T-cell (primary cell): Measurements from ENCODE around the gene RABEP1. TPM values are rescaled to one million over a fixed set of nuclear protein-coding genes. Genes with fewer than 3 reads are reported as not detected.
"Not testable (repeated sequence)": the region's sequence is repeated elsewhere in the genome, so short reads cannot be mapped to it uniquely, and the experiment has no call there.

ENCODE experiments used
- ATAC-seq, 4 experiments: fragments of 200-7000 bp in 3 of 4; fragments of 150-1000 bp in 1 of 4; cut with Tn5 transposase; replicated peaks in 1 of 4; 1 replicate in 3 of 4; 2 replicates in 1 of 4; pipeline ENCODE4 v1.10.0; 2021; ENCODE audit warnings: moderate library complexity in 3 of 4, mild to moderate bottlenecking in 2 of 4, moderate number of reproducible peaks in 1 of 4
- CTCF ChIA-PET, 2 donors: fragments of 300-600 bp; sonication (Branson Sonifier 250); formaldehyde crosslinking; loops; one replicate each; lab custom pipeline; 2022; ENCODE audit warnings: antibody characterized with exemption in 2 of 2; lab: Charles Lee
- POLR2A ChIA-PET, 2 donors: fragments of 300-600 bp; sonication (Branson Sonifier 250); formaldehyde crosslinking; loops; one replicate each; lab custom pipeline; 2022; ENCODE audit warnings: antibody characterized with exemption in 2 of 2; lab: Charles Lee
- DNase-seq, 35 experiments: peaks; one replicate each; pipeline versions ENCODE4 v3.0.0 to v3.0.0-alpha.2; 2013 to 2023
- H3K27ac ChIP-seq: one replicate; pipeline ENCODE4 v1.5.1; 2013; ENCODE audit warnings: low read length
- H3K27me3 ChIP-seq, 2 experiments: replicated peaks in 1 of 2; 1 replicate in 1 of 2; 2 replicates in 1 of 2; pipeline versions ENCODE4 v1.6.1 to v1.7.0; 2013; ENCODE audit warnings: low read length in 1 of 2, mixed read lengths in 1 of 2; ENCODE audit not compliant: control insufficient read depth in 2 of 2, insufficient read depth in 2 of 2; ENCODE audit errors: extremely low read depth in 1 of 2
- H3K36me3 ChIP-seq, 2 donors: 1 replicate in 1 of 2; 2 replicates in 1 of 2; pipeline versions ENCODE4 v1.6.1 to v1.7.0; 2013; ENCODE audit warnings: low read length in 1 of 2; ENCODE audit not compliant: control insufficient read depth in 2 of 2, insufficient read depth in 1 of 2; ENCODE audit errors: extremely low read depth in 1 of 2
- H3K4me1 ChIP-seq, 2 experiments: 1 replicate in 1 of 2; 2 replicates in 1 of 2; pipeline versions ENCODE4 v1.6.1 to v1.7.0; 2013; ENCODE audit warnings: low read length in 2 of 2, mixed read lengths in 1 of 2; ENCODE audit not compliant: insufficient read depth in 2 of 2, control insufficient read depth in 1 of 2; ENCODE audit errors: extremely low read depth in 1 of 2
- H3K4me3 ChIP-seq, 2 donors: 1 replicate in 1 of 2; 2 replicates in 1 of 2; pipeline versions ENCODE4 v1.5.1 to v1.7.0; 2013; ENCODE audit warnings: mild to moderate bottlenecking in 2 of 2, low read length in 1 of 2, moderate library complexity in 1 of 2; ENCODE audit not compliant: control insufficient read depth in 1 of 2; ENCODE audit errors: extremely low read depth in 1 of 2
- H3K9me3 ChIP-seq: 2 replicates; pipeline ENCODE4 v1.7.0; 2013
- H3K27ac Mint-ChIP-seq, 2 donors: one replicate each; pipeline ENCODE4 v1.8.0; 2020 to 2021; ENCODE audit warnings: mild to moderate bottlenecking in 2 of 2, mixed read lengths in 2 of 2
- H3K27me3 Mint-ChIP-seq, 2 donors: one replicate each; pipeline ENCODE4 v1.8.0; 2021 to 2022; ENCODE audit warnings: mixed read lengths in 2 of 2
- H3K36me3 Mint-ChIP-seq: one replicate; pipeline ENCODE4 v1.8.0; 2021; ENCODE audit warnings: mixed read lengths
- H3K4me1 Mint-ChIP-seq, 3 donors: one replicate each; pipeline ENCODE4 v1.8.0; 2020 to 2022; ENCODE audit warnings: mixed read lengths in 3 of 3, mild to moderate bottlenecking in 1 of 3
- H3K4me3 Mint-ChIP-seq, 3 donors: one replicate each; pipeline ENCODE4 v1.8.0; 2020 to 2022; ENCODE audit warnings: mild to moderate bottlenecking in 3 of 3, mixed read lengths in 3 of 3, moderate library complexity in 3 of 3
- H3K9me3 Mint-ChIP-seq, 3 donors: one replicate each; pipeline ENCODE4 v1.8.0; 2020 to 2022; ENCODE audit warnings: mixed read lengths in 3 of 3
- WGBS: methylation state at CpG from one replicate; pipeline ENCODE4 v1.1.5; 2013; ENCODE audit warnings: missing lambda C conversion rate; ENCODE audit not compliant: insufficient coverage; 5-methylcytosine and 5-hydroxymethylcytosine counted together
- total RNA-seq, 35 experiments: library from RNA in 6 of 35; stranded (reverse) in 6 of 35; fragments of 120-200 nt in 1 of 35; gene quantifications; one replicate each; pipeline versions ENCODE4 v1.2.1 to v1.2.4 and lab custom pipeline; 2013 to 2026

Gene RABEP1
- total RNA-seq, 5 donors from 2014 or later (not counting 1 experiment from before 2014, with no cell fraction given): 39.1 to 48.1 (median 47.7) TPM

GRCh38 chr17:5429191-5429887, 147.3 kb downstream of the RABEP1 start:
- peaks cover 29 to 90% of the 10 kb centered on the region in 2 donors for H3K36me3 ChIP-seq
- peaks cover 74% of the 10 kb centered on the region for H3K36me3 Mint-ChIP-seq
- DNase-seq (no peak), ATAC-seq (no peak)
- POLR2A ChIA-PET: no interaction called here
- H3K9me3 ChIP-seq: no peaks in the 10 kb centered on the region
- no peaks in the 10 kb centered on the region for H3K27me3 Mint-ChIP-seq
- H3K27ac Mint-ChIP-seq: peak overlapping the region; percentile 29 to 53
- H3K4me1 ChIP-seq: no peaks in the 10 kb centered on the region
- peaks cover 0 to 6% (median 2%) of the 10 kb centered on the region in 3 donors for H3K4me1 Mint-ChIP-seq
- H3K4me3 Mint-ChIP-seq: no peak overlapping the region
- H3K27ac ChIP-seq: no peak overlapping the region
- H3K4me3 ChIP-seq: no peak overlapping the region
- H3K27me3 ChIP-seq: no peaks in the 10 kb centered on the region
- WGBS: no CpG with 5 or more reads among the region's 3 CpGs
- H3K9me3 Mint-ChIP-seq: no peaks in the 10 kb centered on the region
- CTCF ChIA-PET: no interaction called here

DNA sequence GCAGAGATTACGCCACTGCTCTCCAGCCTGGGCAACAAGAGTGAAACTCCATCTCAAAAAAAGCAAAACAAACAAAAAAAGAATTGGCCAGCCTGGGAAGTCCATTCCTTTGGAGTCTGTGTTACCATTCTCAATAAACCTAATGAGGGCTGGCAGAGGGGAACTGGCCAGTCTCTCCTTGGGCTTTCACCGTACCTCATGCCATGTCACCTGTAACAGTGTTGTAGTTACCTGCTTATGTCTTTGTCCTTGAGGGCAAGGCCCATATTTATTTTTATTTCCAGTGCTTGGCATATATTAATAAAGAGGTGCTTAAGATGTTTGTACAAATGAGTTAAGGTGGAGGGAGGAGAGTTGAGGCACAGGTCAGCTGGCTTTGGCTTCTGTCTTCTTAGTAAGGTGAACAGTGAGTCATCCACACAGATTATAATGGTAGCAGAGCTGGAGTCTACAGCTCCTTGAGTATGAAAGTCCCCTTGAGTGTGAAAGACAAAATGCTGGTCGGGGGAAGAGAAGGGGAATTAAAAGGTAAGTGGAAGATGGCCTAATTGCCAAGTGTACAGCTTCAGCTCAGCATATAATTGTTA, 148.4 kb downstream of the RABEP1 start:
- no peak for ATAC-seq
- Histone ChIP-seq H3K4me3 (no peak overlapping the region), H3K27me3 (no peaks in the 10 kb centered on the region), H3K9me3 (no peaks in the 10 kb centered on the region), H3K4me1 (no peaks in the 10 kb centered on the region), H3K27ac (no peak overlapping the region), H3K36me3 (peaks cover 33 to 89% of the 10 kb centered on the region in 2 donors)
- H3K36me3 Mint-ChIP-seq: peaks cover 68% of the 10 kb centered on the region
- WGBS: no CpG with 5 or more reads among the region's 3 CpGs
- peaks cover 0 to 6% (median 5%) of the 10 kb centered on the region in 3 donors for H3K4me1 Mint-ChIP-seq
- H3K27me3 Mint-ChIP-seq: no peaks in the 10 kb centered on the region
- H3K27ac Mint-ChIP-seq: peak overlapping the region in 1 of 2 donors; percentile 11
- no peak for DNase-seq
- ChIA-PET POLR2A (interaction anchor here in 1 of 2 donors (0.5 kb wide), 1 partner anchor 8 kb away, joined by 3 read pairs; no protein-coding TSS in a partner anchor), CTCF (interaction anchor here in 1 of 2 donors (0.6 kb wide), 1 partner anchor 35 kb away, joined by 3 read pairs; no protein-coding TSS in a partner anchor)
- no peaks in the 10 kb centered on the region for H3K9me3 Mint-ChIP-seq
- no peak overlapping the region for H3K4me3 Mint-ChIP-seq

- CTCF ChIA-PET: interaction anchor here in 1 of 2 donors (0.6 kb wide), 1 partner anchor 34 kb away, joined by 3 read pairs; no protein-coding TSS in a partner anchor
- Mint-ChIP-seq H3K36me3 (peaks cover 65% of the 10 kb centered on the region), H3K27ac (peak overlapping the region; percentile 11 to 16)
- not testable (repeated sequence) for H3K4me3 ChIP-seq, ATAC-seq, H3K4me1 ChIP-seq, DNase-seq, H3K4me1 Mint-ChIP-seq, H3K9me3 Mint-ChIP-seq, H3K27me3 Mint-ChIP-seq, H3K4me3 Mint-ChIP-seq, H3K27ac ChIP-seq, H3K9me3 ChIP-seq, H3K27me3 ChIP-seq
- peaks cover 33 to 87% of the 10 kb centered on the region in 2 donors for H3K36me3 ChIP-seq
- POLR2A ChIA-PET: interaction anchor here in 1 of 2 donors (0.5 kb wide), 1 partner anchor 7 kb away, joined by 3 read pairs; no protein-coding TSS in a partner anchor
- WGBS: no CpG with 5 or more reads among the region's 5 CpGs
These were observed 149.2 kb downstream of the RABEP1 start for GRCh38 chr17:5431234-5431633.

DNA sequence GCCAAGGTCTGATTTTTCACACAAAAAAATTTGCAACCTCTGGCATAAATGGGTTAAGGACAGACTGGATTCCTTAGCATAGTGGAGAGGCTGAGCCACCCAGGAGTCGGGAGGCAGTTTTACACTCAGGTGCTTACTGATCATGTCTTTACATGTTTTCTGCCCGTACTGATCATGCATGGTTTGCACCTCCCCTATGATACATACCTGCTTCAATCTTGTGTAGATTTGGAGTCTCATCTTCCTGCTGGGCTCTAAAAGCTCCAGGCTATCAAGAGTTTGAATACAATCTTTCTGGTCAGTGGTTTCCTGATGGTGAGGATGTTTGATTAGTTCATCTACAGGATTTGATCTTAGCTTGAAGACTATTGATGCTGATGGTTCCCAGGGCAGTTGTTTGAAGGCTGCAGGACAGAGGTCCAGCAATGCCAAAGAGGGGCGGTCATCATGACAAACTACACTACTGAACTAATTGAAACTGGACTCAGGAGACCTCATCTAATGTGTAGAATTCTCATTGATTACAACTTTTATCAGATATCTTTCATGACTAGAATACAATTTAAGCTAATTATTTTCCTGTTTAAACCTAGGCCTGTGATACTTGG, 150.0 kb downstream of the RABEP1 start:
- Histone ChIP-seq H3K4me3 (no peak overlapping the region), H3K27ac (no peak overlapping the region), H3K36me3 (peaks cover 28 to 84% of the 10 kb centered on the region in 2 donors), H3K27me3 (no peaks in the 10 kb centered on the region), H3K9me3 (no peaks in the 10 kb centered on the region), H3K4me1 (peaks cover 0 to 4% of the 10 kb centered on the region in 2 experiments)
- CTCF ChIA-PET: no interaction called here
- no peak overlapping the region for H3K27ac Mint-ChIP-seq
- peaks cover 11 to 18% (median 16%) of the 10 kb centered on the region in 3 donors for H3K4me1 Mint-ChIP-seq
- H3K4me3 Mint-ChIP-seq: no peak overlapping the region
- DNase-seq: no peak
- POLR2A ChIA-PET: no interaction called here
- H3K36me3 Mint-ChIP-seq: peaks cover 68% of the 10 kb centered on the region
- 100% methylated on average over 1 of the region's 3 CpGs for WGBS
- H3K9me3 Mint-ChIP-seq: no peaks in the 10 kb centered on the region
- H3K27me3 Mint-ChIP-seq: no peaks in the 10 kb centered on the region
- no peak for ATAC-seq

DNA sequence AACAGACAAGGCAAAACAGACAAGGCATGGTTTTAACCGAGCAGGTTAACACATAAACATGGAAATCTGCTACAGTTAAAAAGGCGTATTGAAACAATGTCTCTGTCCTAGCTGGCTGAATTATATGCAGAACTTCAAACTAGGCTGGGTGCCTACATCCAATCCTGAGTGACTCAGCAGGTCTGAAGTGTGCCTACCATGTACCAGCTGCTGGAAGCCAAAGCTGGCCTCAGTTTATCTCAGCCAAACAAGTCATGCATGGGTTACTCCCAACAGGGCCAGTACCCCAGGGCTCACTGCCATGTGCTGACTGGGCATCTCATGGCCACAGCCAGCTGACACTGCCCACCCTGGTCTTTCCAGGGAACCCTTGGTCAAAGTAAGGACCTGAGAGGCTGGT, 152.9 kb downstream of the RABEP1 start:
- ATAC-seq (no peak), DNase-seq (no peak)
- peak overlapping the region; percentile 44 to 46 for H3K27ac Mint-ChIP-seq
- H3K9me3 Mint-ChIP-seq: no peaks in the 10 kb centered on the region
- peaks cover 51% of the 10 kb centered on the region for H3K36me3 Mint-ChIP-seq
- POLR2A ChIA-PET: no interaction called here
- H3K4me3 Mint-ChIP-seq: no peak overlapping the region
- Histone ChIP-seq H3K9me3 (no peaks in the 10 kb centered on the region), H3K27me3 (no peaks in the 10 kb centered on the region), H3K36me3 (peaks cover 25 to 66% of the 10 kb centered on the region in 2 donors), H3K27ac (no peak overlapping the region), H3K4me3 (no peak overlapping the region), H3K4me1 (peaks cover 7 to 22% of the 10 kb centered on the region in 2 experiments)
- WGBS: 92% methylated on average over 2 of the region's 2 CpGs
- H3K4me1 Mint-ChIP-seq: peaks cover 32 to 39% (median 38%) of the 10 kb centered on the region in 3 donors
- no peaks in the 10 kb centered on the region for H3K27me3 Mint-ChIP-seq
- CTCF ChIA-PET: no interaction called here
